Activated CD8-positive, alpha-beta T cell treated with anti-CD3 and anti-CD28 coated beads, Interleukin-2, amount 10 ng/mL, durations not matched to agents 7 days and 5 days (primary cell): Measurements from ENCODE around the gene TSR3. TPM values are rescaled to one million over a fixed set of nuclear protein-coding genes. Genes with fewer than 3 reads are reported as not detected.

ENCODE experiments used
- ATAC-seq: fragments of 150-1000 bp; cut with Tn5 transposase; one replicate; pipeline ENCODE4 v1.10.0; 2021; ENCODE audit warnings: moderate library complexity
- CTCF ChIA-PET: fragments of 350-600 bp; sonication (Branson Sonifier 250); formaldehyde crosslinking; loops from one replicate; lab custom pipeline; 2021; ENCODE audit warnings: antibody characterized with exemption; lab: Charles Lee
- POLR2A ChIA-PET: fragments of 350-600 bp; sonication (Branson Sonifier 250); formaldehyde crosslinking; loops from one replicate; lab custom pipeline; 2021; ENCODE audit warnings: antibody characterized with exemption; lab: Charles Lee
- DNase-seq: peaks from one replicate; pipeline ENCODE4 v3.0.0-alpha.2; 2020
- H3K27ac Mint-ChIP-seq: one replicate; pipeline ENCODE4 v1.8.0; 2021; ENCODE audit warnings: mild to moderate bottlenecking, mixed read lengths
- H3K27me3 Mint-ChIP-seq: one replicate; pipeline ENCODE4 v1.8.0; 2021; ENCODE audit warnings: low read depth, mixed read lengths
- H3K36me3 Mint-ChIP-seq: one replicate; pipeline ENCODE4 v1.8.0; 2021; ENCODE audit warnings: low read depth, mixed read lengths
- H3K4me1 Mint-ChIP-seq: one replicate; pipeline ENCODE4 v1.8.0; 2021; ENCODE audit warnings: low read depth, mixed read lengths
- H3K4me3 Mint-ChIP-seq: one replicate; pipeline ENCODE4 v1.8.0; 2021; ENCODE audit warnings: mild to moderate bottlenecking, mixed read lengths
- H3K9me3 Mint-ChIP-seq: one replicate; pipeline ENCODE4 v1.8.0; 2022; ENCODE audit warnings: mixed read lengths; ENCODE audit not compliant: insufficient read depth
- total RNA-seq, 2 experiments: library from RNA; stranded (reverse); gene quantifications; one replicate each; pipeline ENCODE4 v1.2.3, GENCODE V29; 2021

TSR3 gene
- total RNA-seq, 2 experiments from 2014 or later: 48.5 to 50.7 TPM

- ATAC-seq (no peak), DNase-seq (no peak)
- peaks cover 14% of the 10 kb centered on the region for H3K36me3 Mint-ChIP-seq
- CTCF ChIA-PET: interaction anchor here (0.9 to 2.9 kb wide), 15 partner anchors 10 to 361 kb away, joined by 3 to 14 read pairs (median 5); partner anchors contain the start of gene UQCC4
- no peaks in the 10 kb centered on the region for H3K27me3 Mint-ChIP-seq
- H3K27ac Mint-ChIP-seq: no peak overlapping the region
- H3K4me3 Mint-ChIP-seq: no peak overlapping the region
- H3K9me3 Mint-ChIP-seq: no peaks in the 10 kb centered on the region
- POLR2A ChIA-PET: interaction anchor here (1.0 kb wide), 1 partner anchor 54 kb away, joined by 4 read pairs; the partner anchor contains the start of gene UBE2I
- H3K4me1 Mint-ChIP-seq: peaks cover 5% of the 10 kb centered on the region
These were observed 11.1 kb upstream of the TSR3 start for GRCh38 chr16:1362807-1363206.

- no peaks in the 10 kb centered on the region for H3K9me3 Mint-ChIP-seq
- CTCF ChIA-PET: interaction anchor here (2.4 to 2.9 kb wide), 2 partner anchors 9 to 18 kb away, joined by 13 to 14 read pairs; no protein-coding TSS in a partner anchor
- no peak overlapping the region for H3K4me3 Mint-ChIP-seq
- POLR2A ChIA-PET: no interaction called here
- peaks cover 14% of the 10 kb centered on the region for H3K36me3 Mint-ChIP-seq
- H3K27me3 Mint-ChIP-seq: no peaks in the 10 kb centered on the region
- DNase-seq (no peak), ATAC-seq (no peak)
- H3K27ac Mint-ChIP-seq: no peak overlapping the region
- H3K4me1 Mint-ChIP-seq: peaks cover 5% of the 10 kb centered on the region
These were observed 10.1 kb upstream of the TSR3 start for GRCh38 chr16:1361685-1362360.

- DNase-seq: no peak
- ATAC-seq: no peak
- Mint-ChIP-seq H3K4me1 (peaks cover 20% of the 10 kb centered on the region), H3K36me3 (peaks cover 3% of the 10 kb centered on the region), H3K9me3 (no peaks in the 10 kb centered on the region), H3K4me3 (no peak overlapping the region), H3K27me3 (no peaks in the 10 kb centered on the region), H3K27ac (no peak overlapping the region)
- ChIA-PET POLR2A (no interaction called here), CTCF (no interaction called here)
These were observed 6.4 kb upstream of the TSR3 start for GRCh38 chr16:1357906-1358566.

- no peak for DNase-seq
- Mint-ChIP-seq H3K9me3 (no peaks in the 10 kb centered on the region), H3K27me3 (no peaks in the 10 kb centered on the region), H3K4me1 (peaks cover 29% of the 10 kb centered on the region), H3K4me3 (no peak overlapping the region), H3K27ac (no peak overlapping the region), H3K36me3 (no peaks in the 10 kb centered on the region)
- ChIA-PET POLR2A (no interaction called here), CTCF (no interaction called here)
- ATAC-seq: no peak
These were observed 4.6 kb upstream of the TSR3 start for GRCh38 chr16:1356061-1356900.

GRCh38 chr16:1355591-1355990 lies 3.9 kb upstream of the TSR3 start:
- CTCF ChIA-PET: no interaction called here
- H3K36me3 Mint-ChIP-seq: no peaks in the 10 kb centered on the region
- no peaks in the 10 kb centered on the region for H3K27me3 Mint-ChIP-seq
- H3K4me1 Mint-ChIP-seq: peaks cover 31% of the 10 kb centered on the region
- DNase-seq: no peak
- no peak overlapping the region for H3K4me3 Mint-ChIP-seq
- H3K27ac Mint-ChIP-seq: no peak overlapping the region
- POLR2A ChIA-PET: no interaction called here
- no peak for ATAC-seq
- no peaks in the 10 kb centered on the region for H3K9me3 Mint-ChIP-seq

GRCh38 chr16:1354815-1355540 lies 3.3 kb upstream of the TSR3 start:
- no peak for DNase-seq
- Mint-ChIP-seq H3K4me1 (peaks cover 37% of the 10 kb centered on the region), H3K27ac (no peak overlapping the region), H3K27me3 (no peaks in the 10 kb centered on the region), H3K9me3 (no peaks in the 10 kb centered on the region), H3K4me3 (no peak overlapping the region), H3K36me3 (no peaks in the 10 kb centered on the region)
- CTCF ChIA-PET: no interaction called here
- POLR2A ChIA-PET: no interaction called here
- ATAC-seq: no peak

- H3K4me1 Mint-ChIP-seq: peaks cover 36% of the 10 kb centered on the region
- H3K36me3 Mint-ChIP-seq: no peaks in the 10 kb centered on the region
- peak overlapping the region; percentile 79 for H3K27ac Mint-ChIP-seq
- DNase-seq (peak; percentile 46), ATAC-seq (peak; percentile 29)
- H3K9me3 Mint-ChIP-seq: no peaks in the 10 kb centered on the region
- no peaks in the 10 kb centered on the region for H3K27me3 Mint-ChIP-seq
- CTCF ChIA-PET: interaction anchor here (1.3 kb wide), 1 partner anchor 13 kb away, joined by 4 read pairs; no protein-coding TSS in a partner anchor
- peak overlapping the region; percentile 80 for H3K4me3 Mint-ChIP-seq
- POLR2A ChIA-PET: interaction anchor here (0.7 kb wide), 1 partner anchor 19 kb away, joined by 3 read pairs; no protein-coding TSS in a partner anchor
These were observed 480 bp downstream of the TSR3 start for GRCh38 chr16:1351215-1351581.

GRCh38 chr16:1350691-1351090 lies 987 bp downstream of the TSR3 start:
- no peak for ATAC-seq
- Mint-ChIP-seq H3K4me1 (peaks cover 36% of the 10 kb centered on the region), H3K9me3 (no peaks in the 10 kb centered on the region), H3K36me3 (no peaks in the 10 kb centered on the region), H3K4me3 (peak overlapping the region; percentile 80), H3K27ac (peak overlapping the region; percentile 30), H3K27me3 (no peaks in the 10 kb centered on the region)
- DNase-seq: no peak
- ChIA-PET CTCF (interaction anchor here (1.3 kb wide), 1 partner anchor 13 kb away, joined by 4 read pairs; no protein-coding TSS in a partner anchor), POLR2A (interaction anchor here (0.7 kb wide), 1 partner anchor 18 kb away, joined by 3 read pairs; no protein-coding TSS in a partner anchor)

- H3K4me3 Mint-ChIP-seq: peak overlapping the region; percentile 80
- CTCF ChIA-PET: interaction anchor here (1.3 kb wide), 1 partner anchor 14 kb away, joined by 4 read pairs; no protein-coding TSS in a partner anchor
- peaks cover 32% of the 10 kb centered on the region for H3K4me1 Mint-ChIP-seq
These were observed 1.7 kb downstream of the TSR3 start for GRCh38 chr16:1349951-1350350.

GRCh38 chr16:1349351-1349750 lies 2.3 kb downstream of the TSR3 start:
- Mint-ChIP-seq H3K27me3 (no peaks in the 10 kb centered on the region), H3K4me1 (peaks cover 30% of the 10 kb centered on the region), H3K36me3 (no peaks in the 10 kb centered on the region), H3K4me3 (no peak overlapping the region), H3K9me3 (no peaks in the 10 kb centered on the region), H3K27ac (no peak overlapping the region)
- DNase-seq (no peak), ATAC-seq (no peak)
- ChIA-PET POLR2A (interaction anchor here (1.4 kb wide), 1 partner anchor 72 kb away, joined by 5 read pairs; the partner anchor contains the start of gene UQCC4), CTCF (no interaction called here)

More at GRCh38 chr16:1349951-1350350, 1.7 kb downstream of the TSR3 start:
- Mint-ChIP-seq H3K9me3 (no peaks in the 10 kb centered on the region), H3K36me3 (no peaks in the 10 kb centered on the region), H3K27ac (no peak overlapping the region), H3K27me3 (no peaks in the 10 kb centered on the region)
- ATAC-seq (no peak), DNase-seq (no peak)
- POLR2A ChIA-PET: no interaction called here

GRCh38 chr16:1348926-1349325 lies 2.8 kb downstream of the TSR3 start:
- Mint-ChIP-seq H3K27ac (no peak overlapping the region), H3K4me3 (no peak overlapping the region), H3K36me3 (no peaks in the 10 kb centered on the region), H3K9me3 (no peaks in the 10 kb centered on the region), H3K4me1 (peaks cover 27% of the 10 kb centered on the region), H3K27me3 (no peaks in the 10 kb centered on the region)
- DNase-seq (no peak), ATAC-seq (no peak)
- ChIA-PET CTCF (interaction anchor here (1.9 kb wide), 1 partner anchor 15 kb away, joined by 7 read pairs; no protein-coding TSS in a partner anchor), POLR2A (interaction anchor here (1.4 kb wide), 1 partner anchor 72 kb away, joined by 5 read pairs; the partner anchor contains the start of gene UQCC4)
